GM18507 (cell line): ENCODE measurements around the gene OPTC.

ENCODE experiments used
- DNase-seq: peaks from one replicate; pipeline ENCODE4 v3.0.0; 2011; ENCODE audit warnings: low read depth; ENCODE audit not compliant: insufficient read length; ENCODE audit errors: extremely low spot score
- FAIRE-seq: peaks from 2 replicates; lab custom pipeline; 2011; peaks lifted over from hg19 to GRCh38; lab: Jason Lieb, UNC

The OPTC gene

GRCh38 chr1:203481196-203481595, 12.8 kb upstream of the OPTC start:
- FAIRE-seq: no peak
- DNase-seq: no peak

- FAIRE-seq (no peak), DNase-seq (no peak)
These were observed 7.2 kb upstream of the OPTC start for GRCh38 chr1:203486618-203487370.

- FAIRE-seq: no peak
- no peak for DNase-seq
These were observed 5.4 kb upstream of the OPTC start for GRCh38 chr1:203488539-203488938.

- DNase-seq (no peak), FAIRE-seq (no peak)
These were observed 3.3 kb upstream of the OPTC start for GRCh38 chr1:203490607-203491006.

GRCh38 chr1:203491664-203492063, 2.3 kb upstream of the OPTC start:
- DNase-seq: no peak
- FAIRE-seq: no peak

- DNase-seq (no peak), FAIRE-seq (no peak)
These were observed 1.7 kb upstream of the OPTC start for GRCh38 chr1:203492082-203492747.

- no peak for FAIRE-seq
- DNase-seq: no peak
These were observed 1.2 kb upstream of the OPTC start for GRCh38 chr1:203492748-203493130.

- FAIRE-seq (no peak), DNase-seq (no peak)
These were observed 1.9 kb downstream of the OPTC start for GRCh38 chr1:203495845-203496244.

GRCh38 chr1:203497269-203497777, 3.4 kb downstream of the OPTC start:
- DNase-seq: no peak
- no peak for FAIRE-seq

- DNase-seq (no peak), FAIRE-seq (no peak)
These were observed 5.8 kb downstream of the OPTC start for GRCh38 chr1:203499643-203500278.

GRCh38 chr1:203500279-203500678, 6.3 kb downstream of the OPTC start:
- DNase-seq (no peak), FAIRE-seq (no peak)

GRCh38 chr1:203503836-203504235, 9.9 kb downstream of the OPTC start:
- FAIRE-seq: no peak

GRCh38 chr1:203504400-203505250, 10.7 kb downstream of the OPTC start:
- peak; percentile 77 for FAIRE-seq
- peak; percentile 44 for DNase-seq

More at GRCh38 chr1:203503836-203504235, 9.9 kb downstream of the OPTC start:
- DNase-seq: no peak

- DNase-seq (no peak), FAIRE-seq (no peak)
These were observed 11.7 kb downstream of the OPTC start for GRCh38 chr1:203505526-203506204.

- no peak for DNase-seq
- FAIRE-seq: no peak
These were observed 13.1 kb downstream of the OPTC start for GRCh38 chr1:203506858-203507626.

GRCh38 chr1:203507759-203508158, 13.8 kb downstream of the OPTC start:
- FAIRE-seq: no peak
- DNase-seq: no peak

GRCh38 chr1:203508463-203509073, 14.6 kb downstream of the OPTC start:
- no peak for DNase-seq
- FAIRE-seq: no peak

- no peak for DNase-seq
- FAIRE-seq: no peak
These were observed 15.2 kb downstream of the OPTC start for GRCh38 chr1:203509135-203509534.
